Esophagus squamous epithelium (tissue), 4 donors: ENCODE data around the gene NMNAT3.

Experiments used
- POLR2A ChIP-seq, 4 donors: fragments of 450-650 bp; IDR thresholded peaks; one replicate each; pipeline ENCODE4 v1.6.1; 2017; ENCODE audit warnings: antibody characterized with exemption in 4 of 4, mild to moderate bottlenecking in 4 of 4, moderate library complexity in 3 of 4
- TF ChIP-seq, protein P1 (sequence below), 6 experiments: fragments of 450-650 bp in 4 of 6; fragments of 200-600 bp in 2 of 6; sonication (generic) in 2 of 6; IDR thresholded peaks; one replicate each; pipeline ENCODE4 v1.5.1; 2016 to 2019; ENCODE audit warnings: antibody characterized with exemption in 6 of 6, mild to moderate bottlenecking in 4 of 6, moderate library complexity in 4 of 6

DNA sequence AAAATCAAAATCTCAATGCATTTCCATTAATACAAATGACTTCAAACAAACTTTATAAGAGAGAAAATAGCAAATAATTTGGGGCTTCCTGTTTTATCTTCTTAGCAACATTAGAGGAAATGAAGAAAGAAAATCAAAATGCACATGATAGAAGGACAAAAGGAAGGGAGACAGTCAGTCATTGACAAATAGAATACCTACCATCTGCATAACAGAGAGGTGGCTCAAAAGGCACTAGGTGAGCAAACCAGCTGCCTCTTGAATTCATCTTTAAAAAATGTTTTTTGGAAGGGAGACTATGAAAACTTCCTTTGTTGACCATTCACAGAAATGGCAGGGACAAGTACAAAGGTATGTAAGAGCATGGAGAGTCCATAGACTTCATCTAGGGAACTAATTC lies 9.4 kb downstream of the NMNAT3 start:
- TF ChIP-seq POLR2A (IDR thresholded peaks at IDR 0.05), result no peak
- TF ChIP-seq, protein P1, sequence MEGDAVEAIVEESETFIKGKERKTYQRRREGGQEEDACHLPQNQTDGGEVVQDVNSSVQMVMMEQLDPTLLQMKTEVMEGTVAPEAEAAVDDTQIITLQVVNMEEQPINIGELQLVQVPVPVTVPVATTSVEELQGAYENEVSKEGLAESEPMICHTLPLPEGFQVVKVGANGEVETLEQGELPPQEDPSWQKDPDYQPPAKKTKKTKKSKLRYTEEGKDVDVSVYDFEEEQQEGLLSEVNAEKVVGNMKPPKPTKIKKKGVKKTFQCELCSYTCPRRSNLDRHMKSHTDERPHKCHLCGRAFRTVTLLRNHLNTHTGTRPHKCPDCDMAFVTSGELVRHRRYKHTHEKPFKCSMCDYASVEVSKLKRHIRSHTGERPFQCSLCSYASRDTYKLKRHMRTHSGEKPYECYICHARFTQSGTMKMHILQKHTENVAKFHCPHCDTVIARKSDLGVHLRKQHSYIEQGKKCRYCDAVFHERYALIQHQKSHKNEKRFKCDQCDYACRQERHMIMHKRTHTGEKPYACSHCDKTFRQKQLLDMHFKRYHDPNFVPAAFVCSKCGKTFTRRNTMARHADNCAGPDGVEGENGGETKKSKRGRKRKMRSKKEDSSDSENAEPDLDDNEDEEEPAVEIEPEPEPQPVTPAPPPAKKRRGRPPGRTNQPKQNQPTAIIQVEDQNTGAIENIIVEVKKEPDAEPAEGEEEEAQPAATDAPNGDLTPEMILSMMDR (IDR thresholded peaks at IDR 0.05), result no peak
